HepG2 (cell line): Measurements from ENCODE around the gene MFAP4. TPM values are rescaled to one million over a fixed set of nuclear protein-coding genes. Genes with fewer than 3 reads are reported as not detected.
A peak's percentile ranks its signal among the peaks of the same experiment; 100 is the strongest.

Source experiments
- ATAC-seq: fragments of 200-7000 bp; cut with Tn5 transposase; 3 replicates; pipeline ENCODE4 v1.9.1; 2020; ENCODE audit warnings: mild to moderate bottlenecking, moderate library complexity
- BruUV-seq: library from RNA; stranded (reverse); fragments of 400-500 nt; replicated peaks from 2 replicates; lab custom pipeline; 2021; lab: Mats Ljungman, UMichigan
- CTCF ChIA-PET: fragments of 300-600 bp; formaldehyde crosslinking; extraction: SDS; loops from one replicate; lab custom pipeline; 2021; ENCODE audit warnings: low total read pairs, inconsistent platforms, low intra/inter-chr PET ratio; lab: Yijun Ruan, JAX
- POLR2A ChIA-PET: fragments of 350-600 bp; sonication (Branson Sonifier 250); formaldehyde crosslinking; loops from one replicate; lab custom pipeline; 2020; ENCODE audit warnings: antibody characterized with exemption, inconsistent platforms; lab: Yijun Ruan, JAX
- DNase-seq: peaks from one replicate; pipeline ENCODE4 v3.0.0-alpha.2; 2015; ENCODE audit warnings: low spot score
- FAIRE-seq: peaks from 3 replicates; lab custom pipeline; 2011; peaks lifted over from hg19 to GRCh38; lab: Jason Lieb, UNC
- H2AFZ ChIP-seq: one replicate; pipeline ENCODE4 v1.6.1; 2011; ENCODE audit warnings: low read length, inconsistent platforms
- H3K27ac ChIP-seq: fragments of 300-600 bp; 3 replicates; pipeline ENCODE4 v1.8.0; 2011; ENCODE audit warnings: mixed run types, mild to moderate bottlenecking, mixed read lengths, low read length, inconsistent platforms; ENCODE audit not compliant: insufficient read depth; ENCODE audit errors: extremely low read length
- H3K27me3 ChIP-seq, 2 experiments: fragments of 200-600 bp in 1 of 2; 2 replicates in 1 of 2; 3 replicates in 1 of 2; pipeline versions ENCODE4 v1.6.0 to v1.8.0; 2011; ENCODE audit warnings: low read length in 2 of 2, mild to moderate bottlenecking in 2 of 2, moderate library complexity in 2 of 2, inconsistent platforms in 1 of 2; ENCODE audit not compliant: insufficient read depth in 2 of 2, control insufficient read depth in 1 of 2
- H3K36me3 ChIP-seq, 2 experiments: fragments of 200-600 bp in 1 of 2; replicated peaks in 1 of 2; 2 replicates in 1 of 2; 3 replicates in 1 of 2; pipeline versions ENCODE4 v1.5.1 to v1.8.0; 2011; ENCODE audit warnings: low read length in 2 of 2, inconsistent platforms in 1 of 2; ENCODE audit not compliant: insufficient read depth in 2 of 2, control insufficient read depth in 1 of 2
- H3K4me1 ChIP-seq: 2 replicates; pipeline ENCODE4 v1.5.1; 2012; ENCODE audit warnings: low read length, inconsistent platforms; ENCODE audit not compliant: insufficient read depth
- H3K4me2 ChIP-seq: 2 replicates; pipeline ENCODE4 v1.6.0; 2011; ENCODE audit warnings: low read depth, low read length, inconsistent platforms
- H3K4me3 ChIP-seq, 3 experiments: fragments of 200-600 bp in 1 of 3; sonication (generic), shearing (Covaris generic) in 1 of 3; replicated peaks in 1 of 3; 2 replicates each; pipeline ENCODE4 v1.5.1; 2011 to 2016; ENCODE audit warnings: low read length in 3 of 3, inconsistent platforms in 2 of 3, low read depth in 2 of 3, mild to moderate bottlenecking in 2 of 3, control low read depth in 1 of 3, mixed read lengths in 1 of 3; ENCODE audit not compliant: insufficient read depth in 1 of 3
- H3K79me2 ChIP-seq: one replicate; pipeline ENCODE4 v1.6.1; 2011; ENCODE audit warnings: low read length, inconsistent platforms; ENCODE audit not compliant: insufficient read depth
- H3K9ac ChIP-seq: 2 replicates; pipeline ENCODE4 v1.6.0; 2011; ENCODE audit warnings: mild to moderate bottlenecking, low read depth, low read length, inconsistent platforms; ENCODE audit not compliant: insufficient read depth
- H3K9me3 ChIP-seq: 2 replicates; pipeline ENCODE4 v1.5.1; 2012; ENCODE audit warnings: mild to moderate bottlenecking, low read length
- H4K20me1 ChIP-seq: 2 replicates; pipeline ENCODE4 v1.6.0; 2011; ENCODE audit warnings: inconsistent platforms, mild to moderate bottlenecking, low read length, moderate library complexity; ENCODE audit not compliant: insufficient read depth
- CEBPB ChIP-seq: IDR thresholded peaks from 2 replicates; pipeline ENCODE4 v1.6.1; 2011; ENCODE audit warnings: low read depth, low read length, improper control_type of control experiment, borderline replicate concordance
- TGIF2 ChIP-seq: IDR thresholded peaks from 2 replicates; pipeline ENCODE4 v1.6.1; 2016; ENCODE audit warnings: control low read depth, missing compliant biosample characterization
- ZBTB1 ChIP-seq: sonication (generic); formaldehyde crosslinking; IDR thresholded peaks from 2 replicates; pipeline ENCODE4 v1.4.0; 2020; ENCODE audit warnings: missing genetic modification reagents, borderline replicate concordance
- WGBS: methylation state at CpG from one replicate; pipeline ENCODE4 v1.1.6; 2017; ENCODE audit warnings: low lambda C conversion rate; 5-methylcytosine and 5-hydroxymethylcytosine counted together
- in situ Hi-C: cut with HindIII; loops from 2 replicates; pipeline ENCODE4 v1.10.0; 2017; ENCODE audit warnings: low pct_unique_long_range_greater_than_20kb; ENCODE audit not compliant: extremely low pct_ligation_motif_present
- intact Hi-C: fragments of 100-400 bp; cut with micrococcal nuclease; formaldehyde crosslinking; loops from one replicate; pipeline ENCODE4 v1.10.0; 2022; ENCODE audit not compliant: unreplicated experiment
- polyA plus RNA-seq, 8 experiments: library from polyadenylated mRNA; depleted of rRNA in 3 of 8; stranded (reverse) in 7 of 8; unstranded in 1 of 8; fragments of >200 nt; fragmentation: Illumina TruSeq in 4 of 8; extraction: Trizol in 4 of 8; gene quantifications; 2 replicates each; pipeline versions ENCODE4 v1.2.1 to v1.2.3, GENCODE V29; 2011 to 2016; ENCODE audit warnings: low read depth in 4 of 8, missing spikeins in 1 of 8, mixed read lengths in 1 of 8; ENCODE audit not compliant: insufficient read depth in 1 of 8
- total RNA-seq, 5 experiments: library from RNA; depleted of rRNA; stranded (reverse); fragments of >200 nt; fragmentation: Illumina TruSeq; extraction: Trizol; gene quantifications; 2 replicates each; pipeline ENCODE4 v1.2.3, GENCODE V29; 2016; ENCODE audit warnings: low read depth in 1 of 5

MFAP4 gene
- total and polyA plus RNA-seq, 2 of the 13 experiments (the other 11 are each of a cell fraction or from before 2014, with no cell fraction given): 0.08 TPM; not detected in 1

DNA sequence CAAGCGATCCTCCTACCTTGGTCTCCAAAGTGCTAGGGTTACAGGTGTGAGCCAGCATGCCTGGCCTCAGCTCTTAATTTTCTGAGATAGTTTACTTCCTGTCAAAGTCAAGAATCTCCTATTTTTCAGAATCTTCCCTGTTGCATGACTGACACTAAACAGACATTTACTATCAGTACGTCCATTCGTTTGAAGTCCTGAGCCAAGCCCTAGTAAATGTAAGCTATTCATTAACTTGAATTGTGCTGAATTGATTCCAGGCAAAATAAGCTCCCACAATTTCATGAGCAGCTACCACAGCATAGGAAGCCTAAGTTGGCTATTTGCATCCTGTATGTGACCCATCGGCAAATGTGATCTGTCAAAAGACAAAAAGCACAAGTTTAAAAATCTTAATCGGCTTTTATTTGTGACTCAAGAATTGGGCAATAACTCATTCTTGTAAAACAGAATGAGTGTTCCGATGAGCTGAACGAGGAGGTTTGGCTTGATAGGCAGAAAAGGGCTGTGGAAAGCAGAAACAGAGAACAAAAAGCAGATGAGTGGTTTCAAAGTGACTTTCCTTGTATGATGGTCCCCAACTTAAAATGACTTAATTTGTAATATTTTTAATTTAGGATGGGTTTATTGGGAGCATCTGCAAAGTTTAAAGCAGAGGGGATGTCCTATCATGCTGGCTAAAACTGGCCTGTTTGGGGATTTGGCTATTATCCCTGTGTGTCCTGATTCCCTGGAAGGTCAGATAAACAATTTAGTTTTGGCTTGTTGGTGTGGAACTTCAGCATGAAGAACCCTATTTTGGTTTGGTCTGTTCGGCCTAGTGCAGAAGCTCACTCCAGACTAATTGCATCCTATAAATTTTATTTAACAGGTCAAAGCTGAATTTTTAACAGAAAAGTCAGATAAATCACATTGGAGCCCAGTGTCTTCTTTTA lies 38.2 kb upstream of the MFAP4 start:
- 0 out of 2 replicates have a peak, but pooled peaks have one; percentile 8 for TF ChIP-seq CEBPB
- TF ChIP-seq ZBTB1 (CRISPR knock-in tag): no peak
- ChIA-PET CTCF (no interaction called here), POLR2A (interaction anchor here (1.8 kb wide), 1 partner anchor 47 kb away, joined by 4 read pairs; the partner anchor contains the start of gene MAPK7)
- in situ Hi-C loops (no loop called here), intact Hi-C loops (no loop called here)
- no peaks in the 10 kb centered on the region for H4K20me1 ChIP-seq
- no peak overlapping the region for H3K4me3 ChIP-seq
- peaks cover 0 to 7% of the 10 kb centered on the region in 2 experiments; a peak in 1 of 5 replicates for H3K27me3 ChIP-seq
- no TSS peak for BruUV-seq
- H3K9me3 ChIP-seq: no peaks in the 10 kb centered on the region
- no peak overlapping the region for H3K27ac ChIP-seq
- FAIRE-seq (no peak), ATAC-seq (peak; percentile 33; the same call in 1 of the 3 replicates), DNase-seq (no peak)
- H3K4me2 ChIP-seq: no peak overlapping the region
- H3K4me1 ChIP-seq: peaks cover 7% of the 10 kb centered on the region
- H3K79me2 ChIP-seq: no peaks in the 10 kb centered on the region
- H3K36me3 ChIP-seq: no peaks in the 10 kb centered on the region
- H3K9ac ChIP-seq: no peak overlapping the region
- 19% methylated on average over 8 of the region's 8 CpGs for WGBS
- H2AFZ ChIP-seq: no peak overlapping the region

DNA sequence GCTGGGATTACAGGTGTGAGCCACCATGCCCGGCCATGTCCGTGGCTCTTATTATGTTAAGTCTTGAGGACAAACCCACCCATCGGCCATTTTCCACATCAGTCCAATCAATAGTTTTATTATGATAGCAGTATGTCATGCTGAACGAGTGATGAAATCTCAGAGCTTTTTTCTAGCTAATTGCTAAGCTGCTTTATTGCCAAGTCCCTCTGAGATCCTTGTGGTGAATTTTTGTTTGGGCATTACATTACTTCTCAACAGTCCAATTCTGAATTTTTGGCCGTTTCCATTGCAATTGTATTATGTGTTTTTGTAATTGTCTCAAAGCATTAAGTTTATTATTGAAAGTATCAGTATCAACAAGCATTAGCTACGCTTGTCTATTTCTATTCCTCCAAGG lies 34.9 kb upstream of the MFAP4 start:
- Histone ChIP-seq H4K20me1 (no peaks in the 10 kb centered on the region), H3K4me2 (no peak overlapping the region), H3K27ac (no peak overlapping the region), H3K9ac (no peak overlapping the region), H3K27me3 (peaks cover 1 to 11% of the 10 kb centered on the region in 2 experiments), H3K36me3 (no peaks in the 10 kb centered on the region), H3K4me3 (no peak overlapping the region), H3K79me2 (no peaks in the 10 kb centered on the region), H3K9me3 (no peaks in the 10 kb centered on the region), H2AFZ (no peak overlapping the region), H3K4me1 (peaks cover 7% of the 10 kb centered on the region)
- ATAC-seq (no peak), FAIRE-seq (no peak), DNase-seq (no peak)
- no peak for TF ChIP-seq TGIF2 (CRISPR knock-in tag)
- WGBS: 64% methylated on average over 6 of the region's 6 CpGs
- POLR2A ChIA-PET: interaction anchor here (0.9 kb wide), 1 partner anchor 44 kb away, joined by 4 read pairs; no protein-coding TSS in a partner anchor
- in situ Hi-C loops (no loop called here), intact Hi-C loops (no loop called here)
- no TSS peak for BruUV-seq
- CTCF ChIA-PET: no interaction called here
